ENCODE results near the gene SEC14L2. TPM values are rescaled to one million over a fixed set of nuclear protein-coding genes. Genes with fewer than 3 reads are reported as not detected.

SEC14L2 gene
- total and polyA plus RNA-seq, 2 donors (not counting 1 experiment from before 2014, with no cell fraction given) = 0.24 to 0.67 TPM

GRCh38 chr22:30393885-30394284, 2.9 kb upstream of the SEC14L2 start:
- TF ChIP-seq CTCF (IDR thresholded peaks at IDR 0.05) (no peak), EZH2 (IDR thresholded peaks at IDR 0.05; ENCODE audit: borderline replicate concordance, insufficient read depth, low read depth, low read length, poor library complexity, severe bottlenecking) (no peak)
- Histone ChIP-seq H3K9me3 (ENCODE audit: control extremely low read depth in 1 of 3, control insufficient read depth in 2 of 3, insufficient read depth in 1 of 3, low read length in 2 of 3) (peaks cover 0 to 8% (median 0%) of the 10 kb centered on the region in 3 donors), H3K4me3 (ENCODE audit: control extremely low read depth in 1 of 5, extremely low read depth in 1 of 5, insufficient read depth in 1 of 5, low read depth in 2 of 5, low read length in 4 of 5) (no peak overlapping the region), H3K79me2 (ENCODE audit: control insufficient read depth, insufficient read depth, low read length) (no peaks in the 10 kb centered on the region), H4K20me1 (ENCODE audit: control insufficient read depth, insufficient read depth, low read length, poor library complexity, severe bottlenecking) (no peaks in the 10 kb centered on the region), H3K9ac (ENCODE audit: low read length) (no peak overlapping the region), H3K4me2 (replicated peaks; ENCODE audit: low read depth, low read length, poor library complexity, severe bottlenecking) (no peak overlapping the region), H3K36me3 (replicated peaks in 1 of 2; ENCODE audit: control extremely low read depth in 1 of 2, control insufficient read depth in 1 of 2, extremely low read depth in 1 of 2, insufficient read depth in 2 of 2, low read length in 1 of 2) (no peaks in the 10 kb centered on the region), H3K27ac (ENCODE audit: low read length in 2 of 2) (no peak overlapping the region), H3K27me3 (replicated peaks in 1 of 4; ENCODE audit: control extremely low read depth in 1 of 4, control insufficient read depth in 3 of 4, insufficient read depth in 4 of 4, low read length in 3 of 4) (peaks cover 0 to 33% (median 25%) of the 10 kb centered on the region in 4 experiments), H2AFZ (ENCODE audit: insufficient read depth, low read depth, low read length, poor library complexity, severe bottlenecking) (no peak overlapping the region), H3K4me1 (ENCODE audit: control insufficient read depth in 2 of 2, insufficient read depth in 2 of 2, low read length in 2 of 2) (peaks cover 38 to 40% of the 10 kb centered on the region in 2 donors)
- no peak for ATAC-seq (ENCODE audit: low read depth)
- intact Hi-C loops (cut with micrococcal nuclease) = loop anchor here (10.0 kb wide), 1 partner anchor 201 kb away; the partner anchor contains the start of gene PES1
- Mint-ChIP-seq H3K4me3 (no peak overlapping the region), H3K27me3 (peaks cover 40% of the 10 kb centered on the region), H3K4me1 (peaks cover 35% of the 10 kb centered on the region), H3K9me3 (ENCODE audit: insufficient read depth) (no peaks in the 10 kb centered on the region), H3K27ac (no peak overlapping the region)
- POLR2A ChIA-PET = interaction anchor here (0.7 kb wide), 1 partner anchor 144 kb away, joined by 6 read pairs; no protein-coding TSS in a partner anchor
- CTCF ChIA-PET = interaction anchor here (0.7 to 19.9 kb wide), 6 partner anchors 13 to 105 kb away, joined by 4 to 510 read pairs (median 6); partner anchors contain the start of genes CASTOR1 and MTFP1
- WGBS (ENCODE audit: insufficient coverage) = 88% methylated on average over 2 of the region's 3 CpGs
- no peak for DNase-seq
